GM18526 (cell line): ENCODE measurements around the gene SCUBE2.

ENCODE experiments used
- POLR2A ChIP-seq: IDR thresholded peaks from 3 replicates; pipeline ENCODE4 v1.6.1; 2011; ENCODE audit not compliant: insufficient read length; ENCODE audit errors: extremely low read depth

Gene SCUBE2

GRCh38 chr11:9082575-9082974, 8.8 kb downstream of the SCUBE2 start:
- no peak for TF ChIP-seq POLR2A

GRCh38 chr11:9081153-9081552, 10.2 kb downstream of the SCUBE2 start:
- TF ChIP-seq POLR2A: no peak

- no peak for TF ChIP-seq POLR2A
These were observed 13.0 kb downstream of the SCUBE2 start for GRCh38 chr11:9078113-9079086.

GRCh38 chr11:9077164-9077563, 14.2 kb downstream of the SCUBE2 start:
- TF ChIP-seq POLR2A: no peak

GRCh38 chr11:9076661-9077060, 14.7 kb downstream of the SCUBE2 start:
- TF ChIP-seq POLR2A: no peak

- no peak for TF ChIP-seq POLR2A
These were observed 15.4 kb downstream of the SCUBE2 start for GRCh38 chr11:9076046-9076445.

GRCh38 chr11:9075556-9075955, 15.8 kb downstream of the SCUBE2 start:
- TF ChIP-seq POLR2A: no peak

GRCh38 chr11:9074338-9075029, 16.9 kb downstream of the SCUBE2 start:
- no peak for TF ChIP-seq POLR2A

GRCh38 chr11:9073466-9074225, 17.8 kb downstream of the SCUBE2 start:
- TF ChIP-seq POLR2A: no peak

GRCh38 chr11:9072626-9073176, 18.7 kb downstream of the SCUBE2 start:
- TF ChIP-seq POLR2A: no peak

GRCh38 chr11:9071692-9072091, 19.7 kb downstream of the SCUBE2 start:
- TF ChIP-seq POLR2A: no peak

- no peak for TF ChIP-seq POLR2A
These were observed 20.5 kb downstream of the SCUBE2 start for GRCh38 chr11:9070749-9071491.

- no peak for TF ChIP-seq POLR2A
These were observed 21.4 kb downstream of the SCUBE2 start for GRCh38 chr11:9069862-9070470.

GRCh38 chr11:9069256-9069655, 22.1 kb downstream of the SCUBE2 start:
- TF ChIP-seq POLR2A: no peak
